CD4-positive, alpha-beta T cell treated with Interleukin-21 for 1 hour (primary cell): Measurements from ENCODE around the gene KBTBD3.
"Not testable (repeated sequence)": the region's sequence is repeated elsewhere in the genome, so short reads cannot be mapped to it uniquely, and the experiment has no call there.

Source experiments
- DNase-seq: peaks from one replicate; pipeline ENCODE4 v3.0.0-alpha.2; 2020

The KBTBD3 gene

DNA sequence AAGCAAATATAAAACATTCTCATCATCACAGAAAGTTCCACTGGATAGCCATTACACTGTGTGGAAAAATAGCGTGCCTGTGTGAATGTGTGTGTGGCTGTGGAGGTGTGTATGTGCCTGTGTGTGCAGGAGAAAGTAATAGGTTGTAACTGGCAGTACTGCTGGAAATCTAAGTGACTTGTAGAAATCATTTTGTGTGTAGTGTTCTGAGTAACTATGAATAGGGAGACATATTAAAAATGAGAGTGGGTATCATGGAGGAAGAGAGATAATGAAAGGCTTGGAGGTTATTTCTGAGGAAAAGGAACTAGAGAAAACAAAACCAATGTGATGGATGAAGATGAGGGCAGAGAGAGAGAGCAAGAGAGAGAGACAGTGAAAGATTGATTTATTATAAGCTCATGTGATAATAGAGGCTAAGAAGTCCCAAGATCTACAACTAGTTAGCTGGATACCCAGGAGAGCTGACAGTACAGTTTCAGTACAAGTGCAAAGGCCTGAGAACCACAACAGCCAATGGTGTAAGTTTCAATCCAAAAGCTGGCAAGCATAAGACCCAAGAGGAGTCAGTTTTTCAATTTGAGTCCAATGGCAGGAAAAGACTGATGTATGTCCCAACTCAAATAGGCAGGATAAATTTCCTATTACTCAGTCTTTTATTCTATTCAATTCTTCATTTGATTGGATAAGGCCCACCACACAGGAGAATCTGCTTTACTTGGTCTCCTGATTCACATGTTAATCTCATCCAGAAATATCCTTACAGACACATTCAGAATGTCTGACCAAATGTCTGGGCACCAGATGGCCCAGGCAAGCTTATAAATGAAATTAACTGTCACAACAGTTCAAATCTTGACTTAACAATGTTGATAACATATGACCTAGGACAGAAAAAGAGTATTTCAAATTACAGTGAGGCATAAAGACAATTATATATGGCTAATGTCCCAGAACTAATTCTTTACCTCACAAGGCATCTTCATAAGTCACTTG, 14.9 kb downstream of the KBTBD3 start:
- DNase-seq = no peak

DNA sequence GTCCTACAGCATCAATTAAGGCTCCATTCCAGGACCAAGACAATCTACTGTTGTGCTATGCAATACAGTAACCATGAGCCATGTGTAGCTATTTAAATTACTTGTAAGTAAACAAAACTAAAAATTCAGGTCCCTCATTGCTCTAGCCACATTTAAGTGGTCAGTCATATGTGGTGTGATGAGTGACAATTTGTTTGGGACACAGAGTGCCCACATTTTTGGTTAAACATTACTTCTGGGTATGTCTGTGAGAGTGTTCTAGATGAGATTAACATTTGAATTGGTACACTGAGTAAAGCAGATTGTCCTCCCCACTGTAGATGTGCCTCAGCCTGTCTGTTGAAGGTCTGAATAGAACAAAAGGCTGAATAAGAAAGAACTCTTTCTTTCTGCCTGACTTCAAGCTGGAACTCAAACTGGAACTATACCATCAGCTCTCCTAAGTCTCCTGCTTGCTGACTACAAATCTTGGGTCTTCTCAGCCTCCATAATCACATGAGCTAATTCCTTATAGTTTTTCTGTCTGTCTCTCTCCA, 15.8 kb downstream of the KBTBD3 start:
- no peak for DNase-seq

DNA sequence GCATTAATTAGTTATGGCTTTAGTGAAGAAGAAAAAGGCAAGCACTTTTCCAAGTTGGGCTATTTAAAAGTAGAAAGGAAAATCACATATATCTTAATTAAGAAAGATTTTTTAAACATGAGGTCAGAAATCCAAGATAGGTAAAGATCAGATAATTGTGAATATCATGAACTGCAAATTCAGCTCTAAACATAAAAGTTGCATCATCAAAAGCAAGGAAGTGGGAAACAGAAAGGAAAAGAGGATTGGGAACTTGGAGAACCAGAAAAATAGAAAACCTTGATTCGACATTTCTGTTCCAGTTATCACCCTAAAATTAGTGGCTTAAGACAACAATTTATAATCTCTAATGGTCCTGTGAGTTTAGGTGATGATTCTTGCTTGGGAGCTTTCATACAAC, 17.5 kb downstream of the KBTBD3 start:
- no peak for DNase-seq

DNA sequence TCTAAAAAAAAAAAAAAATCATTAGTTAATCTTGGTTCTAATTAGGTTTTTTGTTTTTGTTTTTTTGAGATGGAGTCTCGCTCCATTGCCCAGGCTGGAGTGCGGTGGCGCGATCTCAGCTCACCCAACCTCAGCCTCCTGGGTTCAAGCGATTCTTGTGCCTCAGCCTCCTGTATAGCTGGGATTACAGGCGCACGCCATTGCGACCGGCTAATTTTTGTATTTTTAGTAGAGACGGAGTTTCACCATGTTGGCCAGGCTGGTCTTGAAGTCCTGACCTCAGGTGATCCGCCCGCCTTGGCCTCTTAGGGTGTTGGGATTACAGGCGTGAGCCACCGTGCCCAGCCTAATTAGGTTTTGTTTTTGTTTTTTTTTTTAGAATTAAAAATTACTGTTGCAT, 18.8 kb downstream of the KBTBD3 start:
- DNase-seq = not testable (repeated sequence)

- no peak for DNase-seq
These were observed 26.0 kb downstream of the KBTBD3 start for GRCh38 chr11:106051103-106051502.

DNA sequence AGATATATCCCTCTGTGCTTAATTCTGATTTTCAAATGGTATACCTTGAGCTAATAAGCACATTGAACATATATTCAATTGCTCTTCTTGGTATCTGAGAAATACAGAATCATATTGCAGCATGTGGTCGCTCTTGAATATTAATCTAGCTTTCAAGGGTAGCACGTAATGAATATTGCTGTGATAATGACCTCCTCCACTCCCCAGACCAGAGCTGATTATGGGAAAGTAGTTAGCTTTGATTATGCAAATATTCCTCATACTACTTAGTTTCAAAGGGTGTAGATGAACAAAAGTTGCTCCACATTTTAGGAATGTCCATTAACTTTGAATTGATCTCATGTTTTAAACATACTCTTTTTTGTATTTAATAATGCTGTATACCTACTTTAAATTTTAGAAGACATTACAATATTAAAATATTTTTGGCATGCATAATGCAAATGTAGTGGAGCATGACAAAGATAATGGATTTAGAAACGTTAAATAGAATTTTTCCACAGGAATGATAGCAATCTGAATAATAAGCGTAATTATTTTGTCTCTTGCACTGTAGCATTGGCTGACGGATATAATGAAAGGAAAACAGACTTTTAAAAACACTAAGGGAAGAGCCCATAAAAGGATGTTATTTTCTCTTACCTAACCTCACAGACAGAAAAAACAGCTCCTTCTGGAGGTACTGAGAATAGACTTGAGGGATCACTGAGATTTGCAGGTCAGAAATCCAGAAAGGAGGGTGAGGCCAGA, 27.2 kb downstream of the KBTBD3 start:
- no peak for DNase-seq

- DNase-seq = no peak
These were observed 29.5 kb downstream of the KBTBD3 start for GRCh38 chr11:106047631-106048030.

- DNase-seq = no peak
These were observed 33.6 kb downstream of the KBTBD3 start for GRCh38 chr11:106043540-106043939.

GRCh38 chr11:106032861-106033260, 44.3 kb downstream of the KBTBD3 start:
- DNase-seq = no peak

GRCh38 chr11:106031936-106032335, 45.2 kb downstream of the KBTBD3 start:
- DNase-seq = no peak

DNA sequence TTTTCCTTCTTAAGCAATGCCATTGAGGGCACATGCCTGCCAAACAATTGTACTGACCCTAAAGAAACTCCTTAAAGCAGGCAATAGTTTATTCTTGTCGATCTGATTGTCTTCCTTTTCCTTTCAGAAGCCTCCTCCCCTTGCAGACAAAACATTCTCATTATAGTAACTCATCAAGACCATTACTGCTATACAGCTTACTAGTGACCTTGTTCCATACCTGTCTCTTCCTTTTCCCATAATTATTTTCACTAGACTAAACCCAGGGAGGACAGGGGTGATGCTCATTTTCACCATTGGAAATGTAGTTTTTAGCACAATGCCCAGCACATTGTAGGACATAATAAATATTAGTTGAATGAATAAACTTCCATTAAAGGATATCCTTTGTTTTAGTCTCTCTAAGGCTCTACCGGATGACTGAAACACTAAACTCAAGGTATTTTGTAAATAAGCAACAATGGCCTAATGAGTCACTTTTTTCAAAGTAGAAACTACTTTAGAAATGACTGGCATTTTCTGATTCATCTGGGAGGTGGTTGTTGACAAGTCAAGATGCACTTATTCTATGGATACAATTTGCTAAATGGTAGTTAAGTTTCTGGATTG, 45.8 kb downstream of the KBTBD3 start:
- no peak for DNase-seq

GRCh38 chr11:106030609-106031008, 46.5 kb downstream of the KBTBD3 start:
- no peak for DNase-seq

DNA sequence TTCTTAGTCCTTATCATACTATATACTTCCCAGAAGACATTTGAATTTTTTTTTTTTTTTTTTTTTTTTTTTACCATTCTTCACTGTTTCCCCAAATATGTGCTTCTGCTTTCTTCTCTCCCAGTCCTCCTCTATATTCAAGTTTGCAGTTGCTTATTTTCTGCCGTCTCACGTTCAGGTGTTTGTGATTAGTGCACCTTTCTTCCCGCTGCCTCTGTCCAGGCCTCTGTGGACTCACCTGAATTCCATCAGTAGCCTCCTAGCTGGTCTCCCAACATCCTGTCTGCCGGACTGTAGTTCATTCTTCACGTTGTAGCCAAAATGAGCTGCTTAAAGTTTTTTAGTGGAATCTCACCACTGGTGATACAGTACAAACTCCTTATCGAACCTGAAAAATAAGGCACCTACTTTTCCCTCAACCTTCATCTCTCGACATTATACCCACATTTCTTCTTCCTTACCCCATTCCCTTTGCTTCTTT, 54.3 kb downstream of the KBTBD3 start:
- no peak for DNase-seq

- DNase-seq = peak; percentile 98
These were observed 55.0 kb downstream of the KBTBD3 start, which contains the start of gene MSANTD4 for GRCh38 chr11:106021967-106022794. MSANTD4 (minus strand) TSS chr11:106022240; CDS start chr11:106010917, 11,323 bp downstream.

- peak; percentile 2 for DNase-seq
These were observed 55.8 kb downstream of the KBTBD3 start for GRCh38 chr11:106021181-106021966.

DNA sequence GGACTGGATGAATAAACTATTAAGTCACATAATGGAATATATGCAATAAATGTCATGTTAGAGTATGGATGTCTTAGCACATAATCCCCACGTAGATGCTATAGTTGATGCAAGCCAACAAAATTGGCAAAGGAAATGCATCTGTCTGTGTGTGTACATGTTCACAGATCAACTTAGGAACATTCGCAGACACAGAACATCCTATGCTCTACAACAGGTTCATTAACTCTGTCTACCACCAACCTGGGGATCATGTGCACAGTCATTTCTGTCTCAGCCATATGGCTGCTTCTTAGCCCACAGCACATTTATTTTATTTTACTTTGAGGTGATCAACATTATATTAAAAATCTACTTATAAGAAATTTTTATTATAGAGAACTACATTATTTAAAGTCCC, 60.1 kb downstream of the KBTBD3 start:
- DNase-seq = no peak

GRCh38 chr11:106015066-106015465, 62.1 kb downstream of the KBTBD3 start:
- no peak for DNase-seq

- no peak for DNase-seq
These were observed 62.5 kb downstream of the KBTBD3 start for GRCh38 chr11:106014620-106015019.

DNA sequence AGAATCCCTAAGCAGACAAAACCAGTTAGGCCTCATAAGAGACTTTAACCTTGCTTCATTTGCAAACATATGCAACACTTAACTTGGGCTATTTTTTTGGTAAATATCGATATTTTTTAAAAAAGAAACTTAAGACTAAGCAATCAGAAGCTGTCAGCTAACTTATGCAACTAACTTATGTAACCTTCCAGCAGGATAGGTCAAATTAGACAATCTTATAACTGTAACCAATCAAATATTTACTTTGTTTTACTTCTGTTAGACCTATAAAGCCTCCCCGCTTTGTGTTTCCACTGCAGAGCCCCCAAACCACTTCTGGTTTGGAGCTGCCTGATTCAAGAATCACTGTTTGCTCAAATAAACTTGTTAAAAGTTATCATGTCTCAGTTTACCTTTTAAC, 63.1 kb downstream of the KBTBD3 start:
- no peak for DNase-seq

- no peak for DNase-seq
These were observed 64.4 kb downstream of the KBTBD3 start for GRCh38 chr11:106012744-106013143.

- DNase-seq = no peak
These were observed 65.7 kb downstream of the KBTBD3 start for GRCh38 chr11:106011481-106011880.
